LHCN-M2 (cell line): ENCODE measurements around the gene MOCS2. TPM values are rescaled to one million over a fixed set of nuclear protein-coding genes. Genes with fewer than 3 reads are reported as not detected.
"Not testable (repeated sequence)": the region's sequence is repeated elsewhere in the genome, so short reads cannot be mapped to it uniquely, and the experiment has no call there.

Experiments
- DNase-seq: peaks from one replicate; pipeline ENCODE4 v3.0.0-alpha.2; 2012; ENCODE audit warnings: low read depth
- polyA plus RNA-seq: library from polyadenylated mRNA; unstranded; fragments of >200 nt; gene quantifications from one replicate; pipeline ENCODE4 v1.2.1, GENCODE V29; 2012; ENCODE audit warnings: missing spikeins
- total RNA-seq: library from RNA; depleted of rRNA; stranded (reverse); fragments of >200 nt; gene quantifications from 2 replicates; pipeline ENCODE4 v1.2.3, GENCODE V29; 2014; rRNA removed

MOCS2 gene
- 67.6 and 76.3 TPM in 2 replicates for total RNA-seq
- 49.0 TPM for polyA plus RNA-seq

DNA sequence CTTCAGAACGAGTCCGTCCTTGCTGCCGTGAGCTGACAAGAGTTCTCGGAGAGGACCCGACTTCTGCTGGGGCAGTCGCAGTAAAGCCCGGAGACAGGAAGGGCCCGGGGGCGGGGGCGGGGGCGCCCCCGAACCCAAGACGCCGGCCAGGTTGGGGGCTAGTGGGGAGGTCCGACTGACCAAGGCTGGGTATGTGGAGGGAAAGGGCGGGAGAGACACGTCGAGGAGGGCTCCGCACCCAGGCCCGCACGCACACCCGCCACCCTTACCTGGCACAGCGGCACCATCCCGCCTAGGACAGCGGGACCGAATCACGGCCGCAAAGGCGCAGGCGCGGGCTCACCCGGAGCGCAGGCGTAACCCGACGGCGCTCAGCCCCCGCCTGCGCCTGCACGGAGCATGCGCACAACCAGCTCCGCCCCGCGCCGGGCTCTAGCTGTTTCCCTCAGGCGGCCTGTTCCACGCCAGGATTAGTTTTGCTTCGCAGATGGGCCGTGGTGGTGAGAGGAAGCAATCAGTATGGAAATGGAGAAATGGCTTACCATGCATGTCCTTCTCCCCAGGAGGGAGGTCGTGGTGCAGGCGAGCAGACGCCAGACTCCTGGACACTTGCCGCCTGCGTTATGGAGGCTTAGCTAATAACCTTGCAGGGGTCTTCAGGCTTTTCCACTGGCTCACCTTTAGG, at the start of gene MOCS2:
MOCS2 (minus strand) TSS at position 315 of the 685 bp plus-strand sequence. CDS start 2,583 bp downstream, outside the sequence.
- peak; percentile 83 for DNase-seq

- peak; percentile 88 for DNase-seq
These were observed 42.3 kb upstream of the MOCS2 start for GRCh38 chr5:53151713-53152458.

GRCh38 chr5:53133020-53133419, 23.5 kb upstream of the MOCS2 start:
- DNase-seq: no peak

DNA sequence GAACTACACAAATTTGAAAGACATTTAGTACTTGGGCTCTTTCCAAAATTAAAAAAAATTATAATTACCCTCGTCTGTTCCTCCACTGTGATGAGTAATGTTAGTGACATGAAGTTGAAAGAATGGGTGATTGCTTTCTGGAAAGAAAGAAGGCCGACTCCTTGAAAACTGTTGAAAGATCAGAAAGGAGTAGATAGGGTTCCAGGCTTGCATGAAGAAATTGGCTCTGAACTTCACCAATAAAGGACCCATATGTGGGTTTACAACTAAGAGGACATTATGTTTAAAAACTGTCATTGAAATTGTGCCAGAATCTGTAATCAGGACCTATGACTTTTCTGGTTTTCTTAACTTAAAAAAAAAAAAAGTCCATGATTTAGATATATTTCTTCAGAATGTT, 20.7 kb upstream of the MOCS2 start:
- DNase-seq: no peak

- no peak for DNase-seq
These were observed 18.9 kb upstream of the MOCS2 start for GRCh38 chr5:53128481-53128880.

DNA sequence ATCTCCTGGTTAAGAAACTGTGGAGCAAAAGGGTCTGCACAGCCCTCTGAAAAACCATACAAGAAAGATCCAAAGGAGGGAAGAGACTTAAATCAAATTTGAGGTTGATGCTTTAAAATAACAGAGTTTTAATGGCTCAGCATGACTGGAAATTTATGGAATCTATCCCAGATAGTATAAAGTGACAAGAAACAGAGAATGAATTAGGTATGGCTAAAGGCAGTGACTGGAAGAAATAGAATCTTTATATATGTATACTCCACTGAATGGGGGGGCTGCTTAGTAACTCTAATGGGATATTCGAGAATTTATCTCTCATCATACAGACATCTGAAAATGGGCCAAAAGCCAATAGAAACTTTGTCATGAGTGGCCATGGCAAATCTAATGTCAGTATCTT, 17.6 kb upstream of the MOCS2 start:
- DNase-seq: no peak

- DNase-seq: peak; percentile 75
These were observed 17.0 kb upstream of the MOCS2 start for GRCh38 chr5:53126521-53126920.

DNA sequence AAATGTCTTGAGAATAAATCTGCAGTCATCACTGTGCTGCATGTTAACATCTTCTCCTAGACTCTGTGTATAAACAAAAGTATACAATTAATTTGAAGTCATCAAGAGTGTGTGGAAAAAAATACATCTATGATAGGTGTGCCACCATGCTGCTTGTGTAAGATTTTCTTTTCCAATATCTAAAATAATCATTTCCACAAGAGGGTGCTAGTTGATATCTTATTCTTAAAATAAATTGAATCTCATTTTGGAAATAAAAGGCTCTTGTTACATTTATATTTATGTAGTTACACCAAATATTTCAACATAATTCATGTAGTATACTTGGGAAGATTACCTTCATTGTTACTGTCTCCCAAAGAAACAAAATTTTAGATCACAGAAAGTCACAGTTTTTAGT, 14.1 kb upstream of the MOCS2 start:
- peak; percentile 38 for DNase-seq

DNA sequence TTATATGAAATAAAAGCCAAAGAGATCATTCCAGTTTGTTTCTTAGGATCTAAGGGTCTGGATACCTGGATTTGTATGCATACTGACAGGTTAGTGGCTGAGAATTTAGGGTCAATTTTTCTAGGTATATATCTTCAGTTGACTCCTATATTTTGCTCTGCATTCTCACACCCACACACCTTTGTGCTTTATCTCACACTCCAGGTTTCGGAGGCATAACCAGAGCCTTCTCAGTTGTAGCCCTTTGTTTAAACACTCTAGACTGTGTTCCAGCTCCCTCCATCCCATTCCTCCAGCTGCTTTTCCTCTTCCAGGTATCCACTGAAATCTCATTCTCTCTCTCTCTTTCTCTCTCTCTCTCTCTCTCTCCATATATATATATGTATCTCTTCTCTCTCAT, 10.6 kb upstream of the MOCS2 start:
- no peak for DNase-seq

- no peak for DNase-seq
These were observed 9.3 kb upstream of the MOCS2 start for GRCh38 chr5:53118879-53119278.

- DNase-seq: no peak
These were observed 7.0 kb upstream of the MOCS2 start for GRCh38 chr5:53116597-53116996.

- DNase-seq: no peak
These were observed 5.4 kb upstream of the MOCS2 start for GRCh38 chr5:53114988-53115387.

DNA sequence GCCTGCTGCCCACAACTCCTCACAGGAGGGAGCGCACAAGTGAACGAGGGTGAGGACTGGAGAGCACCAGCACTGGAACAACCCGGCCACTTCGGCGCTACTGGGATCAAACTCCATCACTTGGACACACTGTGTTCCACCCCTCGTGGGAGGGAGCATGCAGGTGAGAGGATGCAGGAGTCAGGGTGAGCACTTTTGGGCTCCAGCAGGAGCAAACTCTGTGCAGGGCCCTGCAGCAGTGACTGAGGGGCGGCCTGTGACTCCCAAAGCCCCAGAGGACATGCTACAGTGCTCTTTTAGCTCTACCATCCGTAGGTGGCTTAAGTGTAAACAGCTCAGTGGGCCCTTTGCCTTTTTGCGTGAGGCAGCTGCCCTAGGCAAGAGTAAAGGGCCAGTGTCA, 4.4 kb upstream of the MOCS2 start:
- DNase-seq: no peak

DNA sequence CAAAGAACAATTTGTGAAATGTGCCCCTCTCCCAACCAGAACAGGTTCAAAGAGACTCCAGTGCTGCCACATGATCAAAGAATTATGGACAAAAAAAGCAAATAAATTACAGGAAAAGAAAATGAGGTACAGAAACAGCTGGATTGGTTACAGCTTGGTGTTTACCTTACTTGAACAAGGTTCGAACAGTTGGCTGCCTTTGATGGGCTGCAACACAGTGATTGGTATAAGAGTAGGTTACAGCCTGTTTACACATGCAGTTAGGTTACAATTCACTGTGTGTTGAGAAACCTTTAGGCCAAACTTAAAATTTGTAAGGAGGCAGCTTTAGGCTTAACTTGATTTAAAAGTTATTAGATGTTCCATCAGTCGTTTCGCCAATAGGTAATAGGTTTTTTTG, 3.4 kb upstream of the MOCS2 start:
- no peak for DNase-seq

DNA sequence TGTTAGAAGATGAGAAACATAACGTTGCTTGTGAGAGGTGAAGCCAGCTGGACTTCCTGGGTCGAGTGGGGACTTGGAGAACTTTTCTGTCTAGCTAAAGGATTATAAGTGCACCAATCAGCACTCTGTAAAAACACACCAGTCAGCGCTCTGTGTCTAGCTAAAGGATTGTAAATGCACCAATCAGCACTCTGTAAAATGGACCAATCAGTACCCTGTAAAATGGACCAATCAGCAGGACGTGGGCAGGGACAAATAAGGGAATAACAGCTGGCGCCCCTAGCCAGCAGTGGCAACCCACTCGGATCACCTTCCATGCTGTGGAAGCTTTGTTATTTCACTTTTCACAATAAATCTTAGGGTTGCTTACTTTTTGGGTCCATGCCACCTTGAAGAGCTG, 2.8 kb upstream of the MOCS2 start:
- DNase-seq: not testable (repeated sequence)

- DNase-seq: no peak
These were observed 1.6 kb upstream of the MOCS2 start for GRCh38 chr5:53111139-53111538.

- no peak for DNase-seq
These were observed 599 bp upstream of the MOCS2 start for GRCh38 chr5:53110156-53110555.

DNA sequence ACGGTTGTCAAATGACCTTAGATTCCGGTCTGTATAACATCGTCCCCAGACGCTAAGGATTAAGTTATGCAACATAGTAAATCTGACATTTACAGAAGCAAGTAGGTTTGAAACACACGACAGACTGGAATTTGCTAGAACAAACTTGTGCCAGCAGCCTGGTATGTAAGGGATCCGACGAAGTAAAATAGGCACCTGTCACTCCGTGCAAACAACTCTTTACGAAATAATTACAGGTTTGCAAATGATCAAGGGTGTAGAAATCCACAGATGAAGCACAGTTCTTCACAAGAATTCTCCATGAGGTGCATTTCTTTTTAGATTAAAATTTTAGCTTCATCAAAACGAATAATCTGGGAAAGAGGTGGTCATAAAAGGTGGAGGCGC, 508 bp downstream of the MOCS2 start:
- DNase-seq: peak; percentile 19

GRCh38 chr5:53105611-53106300, 3.8 kb downstream of the MOCS2 start:
- DNase-seq: no peak

- no peak for DNase-seq
These were observed 9.0 kb downstream of the MOCS2 start for GRCh38 chr5:53100606-53101005.

GRCh38 chr5:53099546-53099945, 10.0 kb downstream of the MOCS2 start:
- DNase-seq: no peak

- DNase-seq: peak; percentile 66
These were observed 13.5 kb downstream of the MOCS2 start for GRCh38 chr5:53095931-53096525.
